A204.1 (cell line): ENCODE data around the gene OSM.

Experiments
- FAIRE-seq: peaks from 2 replicates; lab custom pipeline; 2012; peaks lifted over from hg19 to GRCh38; lab: Jason Lieb, UNC

OSM gene

GRCh38 chr22:30266445-30267381 lies at the start of gene OSM:
Gene OSM (minus strand): TSS chr22:30266851. CDS start chr22:30266799, 52 bp downstream.
- no peak for FAIRE-seq

GRCh38 chr22:30315962-30316576 lies 49.4 kb upstream of the OSM start:
- FAIRE-seq: no peak

DNA sequence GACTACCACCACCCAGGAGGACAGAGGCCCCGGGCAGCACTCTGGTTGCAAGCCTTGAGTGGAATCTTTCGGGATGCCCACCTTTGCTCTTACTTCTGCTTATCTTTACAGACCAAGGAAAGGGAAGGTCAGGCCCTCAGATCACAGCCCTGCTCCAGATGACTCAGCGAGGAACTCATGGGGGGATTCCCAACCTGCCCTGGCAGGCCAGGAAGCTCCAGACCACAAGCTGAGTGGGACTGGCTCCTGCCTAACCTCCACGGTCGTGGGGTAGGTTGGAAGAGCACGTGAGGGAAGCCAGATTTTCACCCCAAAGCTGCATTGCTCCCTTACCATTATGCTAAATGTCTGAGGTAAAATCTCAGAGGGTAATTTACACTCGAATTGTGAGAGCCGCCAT lies 48.3 kb upstream of the OSM start:
- FAIRE-seq: no peak

- FAIRE-seq: no peak
These were observed 47.1 kb upstream of the OSM start for GRCh38 chr22:30313527-30314363.

GRCh38 chr22:30312053-30312452 lies 45.4 kb upstream of the OSM start:
- FAIRE-seq: no peak

GRCh38 chr22:30310881-30311771 lies 44.5 kb upstream of the OSM start:
- no peak for FAIRE-seq

- no peak for FAIRE-seq
These were observed 43.5 kb upstream of the OSM start for GRCh38 chr22:30309951-30310741.

GRCh38 chr22:30308518-30309230 lies 42.0 kb upstream of the OSM start:
- no peak for FAIRE-seq

GRCh38 chr22:30308093-30308492 lies 41.4 kb upstream of the OSM start:
- no peak for FAIRE-seq

DNA sequence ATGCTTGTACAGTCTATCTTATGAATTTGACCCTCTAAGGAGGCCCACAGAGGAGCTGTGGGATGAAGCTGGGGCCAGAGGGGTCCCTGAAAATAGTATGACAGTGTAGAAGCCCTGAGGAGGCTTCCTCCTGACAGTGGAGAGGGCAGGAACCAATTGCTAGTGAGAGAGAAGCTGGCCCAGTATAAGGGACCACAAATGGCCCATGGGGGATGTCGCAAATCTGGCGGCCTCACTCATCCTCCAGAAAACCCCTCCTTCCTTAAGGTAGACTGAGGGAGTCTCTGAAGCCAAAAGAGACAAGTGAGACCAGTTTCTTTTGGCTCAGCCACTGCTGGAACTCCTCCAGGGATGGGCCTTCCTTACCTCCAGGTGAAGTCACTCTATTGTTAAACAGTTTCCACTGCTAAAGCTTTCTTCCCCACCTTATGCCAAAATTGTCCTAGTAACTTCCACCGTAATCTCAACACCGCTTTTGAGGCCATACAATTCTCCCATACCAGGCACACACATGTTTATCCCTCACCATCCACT lies 40.5 kb upstream of the OSM start:
- no peak for FAIRE-seq

GRCh38 chr22:30306627-30307011 lies 40.0 kb upstream of the OSM start:
- no peak for FAIRE-seq

- FAIRE-seq: no peak
These were observed 39.4 kb upstream of the OSM start for GRCh38 chr22:30305906-30306626.

GRCh38 chr22:30305519-30305905 lies 38.9 kb upstream of the OSM start:
- FAIRE-seq: no peak

- no peak for FAIRE-seq
These were observed 38.0 kb upstream of the OSM start for GRCh38 chr22:30304495-30305244.

DNA sequence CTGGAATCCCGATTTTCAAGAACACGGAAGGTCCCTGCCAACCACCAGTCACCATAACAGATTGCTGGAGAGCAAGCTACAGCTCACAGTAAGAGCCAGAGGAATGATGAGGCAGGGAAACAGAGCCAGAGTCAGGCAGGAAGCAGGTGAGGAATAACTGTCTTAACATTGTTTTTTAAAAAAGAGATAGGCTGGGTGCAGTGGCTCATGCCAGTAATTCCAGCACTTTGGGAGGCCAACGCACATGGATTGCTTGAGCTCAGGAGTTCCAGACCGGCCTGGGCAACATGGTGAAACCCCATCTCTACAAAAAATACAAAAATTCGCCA lies 36.1 kb upstream of the OSM start:
- FAIRE-seq: no peak

DNA sequence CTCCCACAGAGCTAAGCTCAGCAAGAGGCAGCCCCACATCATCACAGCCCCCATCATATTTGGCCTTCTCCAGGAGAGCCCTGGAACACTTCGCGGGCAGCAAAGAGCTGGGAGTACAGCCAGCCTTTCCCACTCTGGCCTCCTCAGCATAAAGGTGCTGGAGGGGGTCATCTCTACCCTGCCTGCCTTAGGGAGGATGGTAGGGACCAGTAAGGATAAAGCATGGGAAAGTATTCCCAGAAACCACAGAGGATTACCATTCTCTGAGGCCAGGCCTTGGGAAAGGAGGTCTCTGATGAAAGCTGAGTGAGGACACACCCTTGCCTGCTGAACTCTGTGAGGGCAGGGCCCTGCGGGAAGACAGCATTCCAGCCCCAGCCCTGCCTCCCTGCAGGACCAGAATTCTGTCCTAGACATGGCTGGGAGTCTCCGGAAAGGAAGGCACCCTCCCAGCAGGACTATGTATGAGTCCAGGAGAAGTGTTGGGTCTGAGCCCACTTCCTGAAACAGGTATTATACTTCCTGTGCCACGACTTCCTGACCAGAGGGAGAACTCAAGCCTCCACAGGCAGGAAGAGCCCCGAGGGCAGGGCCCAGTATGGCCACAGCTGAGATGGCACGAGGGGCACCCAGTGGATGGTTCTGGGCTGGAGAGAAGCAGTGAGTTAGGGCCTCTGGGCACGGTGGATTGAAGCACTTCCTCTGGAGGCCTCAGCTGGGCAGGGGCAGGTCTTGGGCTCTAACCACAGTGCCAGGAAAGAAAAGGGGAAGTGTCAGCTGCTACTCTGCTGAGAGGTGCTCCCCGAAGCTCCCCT lies 35.6 kb upstream of the OSM start:
- FAIRE-seq: no peak

GRCh38 chr22:30299322-30299721 lies 32.7 kb upstream of the OSM start:
- no peak for FAIRE-seq
